SK-N-MC (cell line): ENCODE measurements around the gene YIPF2.

Source experiments
- EZH2 ChIP-seq: fragments of 200-600 bp; sonication (generic); IDR thresholded peaks from one replicate; pipeline ENCODE4 v1.6.1; 2017; ENCODE audit warnings: antibody characterized with exemption
- FOXP2 ChIP-seq: optimal IDR thresholded peaks from 2 replicates; pipeline ENCODE3; 2011; ENCODE audit warnings: mild to moderate bottlenecking, moderate library complexity; ENCODE audit not compliant: insufficient read depth; ENCODE audit errors: extremely low read length, control extremely low read depth
- POLR2AphosphoS5 ChIP-seq: IDR thresholded peaks from 2 replicates; pipeline ENCODE4 v1.6.1; 2012; ENCODE audit warnings: mild to moderate bottlenecking, low read depth, low read length, borderline replicate concordance

- TF ChIP-seq POLR2AphosphoS5, result no peak
- TF ChIP-seq EZH2, result no peak
- no peak for TF ChIP-seq FOXP2
Observed at GRCh38 chr19:10965398-10965797, 37.0 kb upstream of the YIPF2 start.
